Upper lobe of right lung (tissue), 1 donor: ENCODE data around the gene GPR183. TPM values are rescaled to one million over a fixed set of nuclear protein-coding genes. Genes with fewer than 3 reads are reported as not detected.

Experiments
- ATAC-seq: fragments of 200-7000 bp; cut with Tn5 transposase; one replicate; pipeline ENCODE4 v1.9.1; 2020; ENCODE audit warnings: mild to moderate bottlenecking, moderate library complexity
- DNase-seq: peaks from one replicate; pipeline ENCODE4 v3.0.0-alpha.2; 2020
- H3K27ac ChIP-seq: fragments of 200-600 bp; one replicate; pipeline ENCODE4 v1.8.0; 2022
- H3K27me3 ChIP-seq: fragments of 200-600 bp; one replicate; pipeline ENCODE4 v1.8.0; 2022; ENCODE audit warnings: mild to moderate bottlenecking
- H3K36me3 ChIP-seq: fragments of 200-600 bp; one replicate; pipeline ENCODE4 v1.8.0; 2022
- H3K4me1 ChIP-seq: fragments of 200-600 bp; one replicate; pipeline ENCODE4 v1.8.0; 2022
- H3K4me3 ChIP-seq: fragments of 200-600 bp; one replicate; pipeline ENCODE4 v1.8.0; 2022; ENCODE audit warnings: mild to moderate bottlenecking
- H3K9me3 ChIP-seq: fragments of 200-600 bp; one replicate; pipeline ENCODE4 v1.8.0; 2022
- CTCF ChIP-seq: fragments of 200-600 bp; IDR thresholded peaks from one replicate; pipeline ENCODE4 v1.8.0; 2022; ENCODE audit warnings: antibody characterized with exemption
- intact Hi-C: fragments of 100-400 bp; cut with DNase I; formaldehyde crosslinking; loops from one replicate; pipeline ENCODE4 v1.11.0; 2022
- total RNA-seq: library from RNA; stranded (reverse); fragmentation: NEBNext Ultra II Directional; extraction: Animal tissue kit (Norgen Biotek cat#: 25700); gene quantifications from one replicate; pipeline ENCODE4 v1.2.1, GENCODE V29; 2021
- donor health status: DM: no; HTN: yes; CAD: no; lungs with severe emphysema.

The GPR183 gene
- total RNA-seq, 1 donor from 2014 or later = 13.6 TPM

- Histone ChIP-seq H3K9me3 (no peaks in the 10 kb centered on the region), H3K27me3 (no peaks in the 10 kb centered on the region), H3K4me1 (peaks cover 23% of the 10 kb centered on the region), H3K27ac (peak overlapping the region; percentile 3), H3K4me3 (no peak overlapping the region), H3K36me3 (peaks cover 4% of the 10 kb centered on the region)
- ATAC-seq (no peak), DNase-seq (no peak)
- intact Hi-C loops = no loop called here
- no peak for TF ChIP-seq CTCF
Observed at GRCh38 chr13:99315186-99315585, 8.0 kb upstream of the GPR183 start.

- H3K27me3 ChIP-seq = no peaks in the 10 kb centered on the region
- peak overlapping the region; percentile 3 for H3K27ac ChIP-seq
- intact Hi-C loops = no loop called here
- peaks cover 23% of the 10 kb centered on the region for H3K4me1 ChIP-seq
- no peak overlapping the region for H3K4me3 ChIP-seq
- peaks cover 4% of the 10 kb centered on the region for H3K36me3 ChIP-seq
- no peaks in the 10 kb centered on the region for H3K9me3 ChIP-seq
- no peak for TF ChIP-seq CTCF
- DNase-seq (no peak), ATAC-seq (peak; percentile 40)
Observed at GRCh38 chr13:99314640-99315176, 7.5 kb upstream of the GPR183 start.

- no peak for DNase-seq
- no peak for ATAC-seq
- TF ChIP-seq CTCF = no peak
- Histone ChIP-seq H3K27ac (no peak overlapping the region), H3K4me3 (no peak overlapping the region), H3K36me3 (no peaks in the 10 kb centered on the region), H3K9me3 (no peaks in the 10 kb centered on the region), H3K27me3 (no peaks in the 10 kb centered on the region), H3K4me1 (peaks cover 23% of the 10 kb centered on the region)
- intact Hi-C loops = no loop called here
Observed at GRCh38 chr13:99313941-99314340, 6.7 kb upstream of the GPR183 start.

- Histone ChIP-seq H3K36me3 (no peaks in the 10 kb centered on the region), H3K4me1 (peaks cover 24% of the 10 kb centered on the region), H3K27me3 (no peaks in the 10 kb centered on the region), H3K9me3 (no peaks in the 10 kb centered on the region), H3K4me3 (no peak overlapping the region), H3K27ac (peak overlapping the region; percentile 40)
- TF ChIP-seq CTCF = no peak
- DNase-seq (no peak), ATAC-seq (no peak)
- intact Hi-C loops = no loop called here
Observed at GRCh38 chr13:99313501-99313900, 6.3 kb upstream of the GPR183 start.

- Histone ChIP-seq H3K4me3 (no peak overlapping the region), H3K36me3 (no peaks in the 10 kb centered on the region), H3K4me1 (peaks cover 34% of the 10 kb centered on the region), H3K27ac (no peak overlapping the region), H3K27me3 (no peaks in the 10 kb centered on the region), H3K9me3 (no peaks in the 10 kb centered on the region)
- peak; percentile 87 for ATAC-seq
- no peak for TF ChIP-seq CTCF
- intact Hi-C loops = no loop called here
- DNase-seq = peak; percentile 71
Observed at GRCh38 chr13:99312493-99312883, 5.3 kb upstream of the GPR183 start.
